ENCODE results near the gene ZFP62. TPM values are rescaled to one million over a fixed set of nuclear protein-coding genes. Genes with fewer than 3 reads are reported as not detected.
A peak's percentile ranks its signal among the peaks of the same experiment; 100 is the strongest.

ZFP62 gene
- total RNA-seq, 1 experiment from 2014 or later = 34.4 TPM

- Histone ChIP-seq H3K4me1 (peaks cover 6% of the 10 kb centered on the region; the same call in 1 of the 2 replicates), H3K9me3 (no peaks in the 10 kb centered on the region), H3K36me3 (ENCODE audit: control insufficient read depth, insufficient read depth, low read length) (no peaks in the 10 kb centered on the region), H3K4me3 (ENCODE audit: low read depth, low read length) (no peak overlapping the region), H3K27me3 (replicated peaks; ENCODE audit: control insufficient read depth, insufficient read depth, low read length) (no peaks in the 10 kb centered on the region)
- Mint-ChIP-seq H3K4me1 (ENCODE audit: low read depth, unreplicated experiment) (peaks cover 17% of the 10 kb centered on the region), H3K9me3 (ENCODE audit: unreplicated experiment) (no peaks in the 10 kb centered on the region), H3K27me3 (ENCODE audit: insufficient read depth, unreplicated experiment) (no peaks in the 10 kb centered on the region), H3K4me3 (ENCODE audit: unreplicated experiment) (no peak overlapping the region), H3K27ac (ENCODE audit: unreplicated experiment) (no peak overlapping the region), H3K36me3 (ENCODE audit: insufficient read depth, unreplicated experiment) (no peaks in the 10 kb centered on the region)
- no TSS peak for BruUV-seq (replicated peaks)
- DNase-seq = no peak
- ChIA-PET CTCF (no interaction called here), POLR2A (no interaction called here)
- TF ChIP-seq CTCF (IDR thresholded peaks at IDR 0.05; ENCODE audit: insufficient read depth in 1 of 2, low read depth in 1 of 2, low read length in 1 of 2, severe bottlenecking in 1 of 2, unreplicated experiment in 1 of 2) = no peak
- intact Hi-C loops (cut with micrococcal nuclease; ENCODE audit: unreplicated experiment) = no loop called here
Observed at GRCh38 chr5:180870276-180871068, 9.4 kb upstream of the ZFP62 start.

GRCh38 chr5:180869587-180869986, 8.5 kb upstream of the ZFP62 start:
- H3K9me3 ChIP-seq = no peaks in the 10 kb centered on the region
- H3K4me1 Mint-ChIP-seq (ENCODE audit: low read depth, unreplicated experiment) = peaks cover 19% of the 10 kb centered on the region
- no peak for TF ChIP-seq CTCF (IDR thresholded peaks at IDR 0.05; ENCODE audit: insufficient read depth in 1 of 2, low read depth in 1 of 2, low read length in 1 of 2, severe bottlenecking in 1 of 2, unreplicated experiment in 1 of 2)
- H3K4me1 ChIP-seq = peaks cover 6% of the 10 kb centered on the region; the same call in 1 of the 2 replicates
- no peaks in the 10 kb centered on the region for H3K9me3 Mint-ChIP-seq (ENCODE audit: unreplicated experiment)
- ChIA-PET CTCF (interaction anchor here (0.7 to 1.0 kb wide), 7 partner anchors 9 to 304 kb away, joined by 3 to 4 read pairs (median 3); no protein-coding TSS in a partner anchor), POLR2A (interaction anchor here (1.1 kb wide), 1 partner anchor 10 kb away, joined by 4 read pairs; no protein-coding TSS in a partner anchor)
- no peak overlapping the region for H3K4me3 Mint-ChIP-seq (ENCODE audit: unreplicated experiment)
- no peaks in the 10 kb centered on the region for H3K36me3 Mint-ChIP-seq (ENCODE audit: insufficient read depth, unreplicated experiment)
- no peaks in the 10 kb centered on the region for H3K27me3 ChIP-seq (replicated peaks; ENCODE audit: control insufficient read depth, insufficient read depth, low read length)
- intact Hi-C loops (cut with micrococcal nuclease; ENCODE audit: unreplicated experiment) = loop anchor here (1.0 to 5.0 kb wide), 6 partner anchors 17 to 315 kb away; no protein-coding TSS in a partner anchor
- no peak overlapping the region for H3K4me3 ChIP-seq (ENCODE audit: low read depth, low read length)
- H3K27ac Mint-ChIP-seq (ENCODE audit: unreplicated experiment) = no peak overlapping the region
- no peaks in the 10 kb centered on the region for H3K36me3 ChIP-seq (ENCODE audit: control insufficient read depth, insufficient read depth, low read length)
- no peaks in the 10 kb centered on the region for H3K27me3 Mint-ChIP-seq (ENCODE audit: insufficient read depth, unreplicated experiment)
- no TSS peak for BruUV-seq (replicated peaks)
- DNase-seq = no peak

- no peaks in the 10 kb centered on the region for H3K36me3 Mint-ChIP-seq (ENCODE audit: insufficient read depth, unreplicated experiment)
- H3K4me3 Mint-ChIP-seq (ENCODE audit: unreplicated experiment) = no peak overlapping the region
- BruUV-seq (replicated peaks) = no TSS peak
- no peaks in the 10 kb centered on the region for H3K27me3 Mint-ChIP-seq (ENCODE audit: insufficient read depth, unreplicated experiment)
- intact Hi-C loops (cut with micrococcal nuclease; ENCODE audit: unreplicated experiment) = loop anchor here (1.0 to 5.0 kb wide), 6 partner anchors 18 to 315 kb away; no protein-coding TSS in a partner anchor
- H3K36me3 ChIP-seq (ENCODE audit: control insufficient read depth, insufficient read depth, low read length) = no peaks in the 10 kb centered on the region
- no peaks in the 10 kb centered on the region for H3K9me3 Mint-ChIP-seq (ENCODE audit: unreplicated experiment)
- peak; percentile 90 to 96 for TF ChIP-seq CTCF (IDR thresholded peaks at IDR 0.05; ENCODE audit: insufficient read depth in 1 of 2, low read depth in 1 of 2, low read length in 1 of 2, severe bottlenecking in 1 of 2, unreplicated experiment in 1 of 2)
- peak; percentile 90 for DNase-seq
- H3K27ac Mint-ChIP-seq (ENCODE audit: unreplicated experiment) = no peak overlapping the region
- peaks cover 19% of the 10 kb centered on the region for H3K4me1 Mint-ChIP-seq (ENCODE audit: low read depth, unreplicated experiment)
- no peaks in the 10 kb centered on the region for H3K9me3 ChIP-seq
- H3K27me3 ChIP-seq (replicated peaks; ENCODE audit: control insufficient read depth, insufficient read depth, low read length) = no peaks in the 10 kb centered on the region
- CTCF ChIA-PET = interaction anchor here (0.7 to 1.7 kb wide), 8 partner anchors 8 to 305 kb away, joined by 3 to 4 read pairs (median 3); no protein-coding TSS in a partner anchor
- POLR2A ChIA-PET = interaction anchor here (0.5 to 1.1 kb wide), 2 partner anchors 9 to 58 kb away, joined by 4 to 6 read pairs; no protein-coding TSS in a partner anchor
- peaks cover 6% of the 10 kb centered on the region; the same call in 1 of the 2 replicates for H3K4me1 ChIP-seq
- H3K4me3 ChIP-seq (ENCODE audit: low read depth, low read length) = no peak overlapping the region
Observed at GRCh38 chr5:180868960-180869359, 7.9 kb upstream of the ZFP62 start.

Measured in Caco-2 (cell line).